ENCODE data around the gene NAT16. TPM values are rescaled to one million over a fixed set of nuclear protein-coding genes. Genes with fewer than 3 reads are reported as not detected.

The NAT16 gene
- total and polyA plus RNA-seq, 2 of the 13 experiments (the other 11 are each of a cell fraction or from before 2014, with no cell fraction given), result 0.04 TPM; not detected in 1

DNA sequence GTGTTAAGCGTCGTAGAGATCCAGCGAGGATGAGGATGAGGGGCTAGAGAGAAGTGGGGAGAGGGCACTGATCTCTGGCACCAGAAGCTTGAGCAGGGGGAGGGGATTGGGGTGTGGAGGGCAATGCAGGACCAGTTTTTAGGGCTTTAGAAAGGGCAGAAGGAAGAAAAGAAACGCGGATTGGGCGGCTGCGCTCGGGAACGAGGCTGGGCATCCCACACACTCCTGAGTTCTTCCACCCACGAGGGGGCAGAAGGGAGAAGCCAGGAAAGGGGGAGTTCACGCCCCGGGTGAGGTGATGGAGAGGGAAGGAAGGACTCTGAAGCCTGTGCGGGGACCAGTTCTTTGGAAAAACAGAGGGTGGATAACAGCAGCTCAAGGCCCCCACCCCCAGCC is 8.7 kb downstream of the NAT16 start:
- ChIA-PET POLR2A (no interaction called here), CTCF (ENCODE audit: low intra/inter-chr PET ratio, low total read pairs) (interaction anchor here (1.6 kb wide), 1 partner anchor 21 kb away, joined by 4 read pairs; no protein-coding TSS in a partner anchor)
- no peak for DNase-seq (ENCODE audit: low spot score)
- WGBS (ENCODE audit: low lambda C conversion rate), result 17% methylated on average over 12 of the region's 13 CpGs
- Histone ChIP-seq H3K36me3 (replicated peaks in 1 of 2; ENCODE audit: control insufficient read depth in 1 of 2, insufficient read depth in 2 of 2, low read length in 2 of 2) (no peaks in the 10 kb centered on the region), H4K20me1 (ENCODE audit: insufficient read depth, low read length) (no peaks in the 10 kb centered on the region), H3K4me3 (replicated peaks in 1 of 3; ENCODE audit: insufficient read depth in 1 of 3, low read depth in 2 of 3, low read length in 3 of 3) (no peak overlapping the region), H2AFZ (ENCODE audit: low read length) (no peak overlapping the region), H3K9ac (ENCODE audit: insufficient read depth, low read depth, low read length) (no peak overlapping the region), H3K4me1 (ENCODE audit: insufficient read depth, low read length) (peaks cover 48% of the 10 kb centered on the region), H3K79me2 (ENCODE audit: insufficient read depth, low read length) (no peaks in the 10 kb centered on the region), H3K27me3 (ENCODE audit: control insufficient read depth in 1 of 2, insufficient read depth in 2 of 2, low read length in 2 of 2) (peaks cover 15 to 82% of the 10 kb centered on the region in 2 experiments), H3K4me2 (ENCODE audit: low read depth, low read length) (no peak overlapping the region), H3K27ac (ENCODE audit: extremely low read length, insufficient read depth, low read length) (no peak overlapping the region), H3K9me3 (ENCODE audit: low read length) (no peaks in the 10 kb centered on the region)
- no peak for TF ChIP-seq ZNF143 (CRISPR knock-in tag; IDR thresholded peaks at IDR 0.05)
- no peak for TF ChIP-seq ZNF382 (CRISPR knock-in tag; IDR thresholded peaks at IDR 0.05; ENCODE audit: borderline replicate concordance)
- TF ChIP-seq, protein P1, sequence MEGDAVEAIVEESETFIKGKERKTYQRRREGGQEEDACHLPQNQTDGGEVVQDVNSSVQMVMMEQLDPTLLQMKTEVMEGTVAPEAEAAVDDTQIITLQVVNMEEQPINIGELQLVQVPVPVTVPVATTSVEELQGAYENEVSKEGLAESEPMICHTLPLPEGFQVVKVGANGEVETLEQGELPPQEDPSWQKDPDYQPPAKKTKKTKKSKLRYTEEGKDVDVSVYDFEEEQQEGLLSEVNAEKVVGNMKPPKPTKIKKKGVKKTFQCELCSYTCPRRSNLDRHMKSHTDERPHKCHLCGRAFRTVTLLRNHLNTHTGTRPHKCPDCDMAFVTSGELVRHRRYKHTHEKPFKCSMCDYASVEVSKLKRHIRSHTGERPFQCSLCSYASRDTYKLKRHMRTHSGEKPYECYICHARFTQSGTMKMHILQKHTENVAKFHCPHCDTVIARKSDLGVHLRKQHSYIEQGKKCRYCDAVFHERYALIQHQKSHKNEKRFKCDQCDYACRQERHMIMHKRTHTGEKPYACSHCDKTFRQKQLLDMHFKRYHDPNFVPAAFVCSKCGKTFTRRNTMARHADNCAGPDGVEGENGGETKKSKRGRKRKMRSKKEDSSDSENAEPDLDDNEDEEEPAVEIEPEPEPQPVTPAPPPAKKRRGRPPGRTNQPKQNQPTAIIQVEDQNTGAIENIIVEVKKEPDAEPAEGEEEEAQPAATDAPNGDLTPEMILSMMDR (CRISPR knock-in tag; IDR thresholded peaks at IDR 0.05), result peak; percentile 38; the same call in 1 of the 2 replicates
- ATAC-seq, result no peak
- no peak for FAIRE-seq
- intact Hi-C loops (cut with micrococcal nuclease; ENCODE audit: unreplicated experiment) (no loop called here), in situ Hi-C loops (cut with HindIII; ENCODE audit: extremely low pct_ligation_motif_present, low pct_unique_long_range_greater_than_20kb) (no loop called here)
- BruUV-seq (replicated peaks), result no TSS peak

DNA sequence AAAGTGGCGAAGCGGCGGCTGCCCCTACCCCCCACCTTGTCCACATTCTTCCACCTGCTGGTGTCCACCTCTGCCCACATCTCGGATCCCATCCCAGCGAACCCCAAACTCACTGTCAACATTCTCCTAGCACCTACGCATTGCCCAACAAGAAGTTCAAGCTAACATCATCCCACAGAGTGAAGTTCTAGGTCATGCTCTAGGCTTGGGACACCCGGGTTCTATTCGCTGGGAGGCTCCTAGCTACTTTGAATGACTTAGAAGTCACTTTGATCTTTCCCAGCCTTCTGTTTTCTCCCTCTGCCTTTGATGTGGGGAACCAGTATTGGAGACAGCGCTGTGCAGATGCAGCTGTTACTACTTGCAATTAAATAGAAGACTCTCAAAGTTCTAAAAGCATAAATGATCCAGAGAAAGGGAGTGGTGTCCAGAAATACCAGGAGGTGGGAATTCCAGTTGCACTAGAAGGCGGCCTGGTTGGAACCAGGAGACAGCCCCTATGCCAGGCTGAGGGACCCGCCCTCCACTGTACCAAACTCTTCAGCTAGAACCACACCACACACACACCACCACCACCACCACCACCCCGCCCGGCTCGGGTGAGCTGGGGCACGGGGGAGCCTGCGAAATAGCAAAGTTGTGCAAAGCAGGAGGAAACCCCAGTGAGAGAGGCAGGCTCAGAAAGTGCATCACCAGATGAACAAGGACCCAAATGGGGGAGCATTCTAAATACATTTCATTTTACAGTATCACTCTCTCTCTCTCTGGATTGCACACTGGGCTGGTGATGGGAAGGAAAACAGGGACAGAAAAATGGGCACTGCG is 9.3 kb downstream of the NAT16 start:
- ChIA-PET POLR2A (no interaction called here), CTCF (ENCODE audit: low intra/inter-chr PET ratio, low total read pairs) (interaction anchor here (1.4 to 2.7 kb wide), 3 partner anchors 21 to 76 kb away, joined by 4 to 14 read pairs (median 7); no protein-coding TSS in a partner anchor)
- peaks cover 51% of the 10 kb centered on the region for H3K4me1 ChIP-seq (ENCODE audit: insufficient read depth, low read length)
- H3K79me2 ChIP-seq (ENCODE audit: insufficient read depth, low read length), result no peaks in the 10 kb centered on the region
- H3K9me3 ChIP-seq (ENCODE audit: low read length), result no peaks in the 10 kb centered on the region
- H3K27ac ChIP-seq (ENCODE audit: extremely low read length, insufficient read depth, low read length), result no peak overlapping the region
- in situ Hi-C loops (cut with HindIII; ENCODE audit: extremely low pct_ligation_motif_present, low pct_unique_long_range_greater_than_20kb), result no loop called here
- no peak overlapping the region for H3K4me3 ChIP-seq (replicated peaks in 1 of 3; ENCODE audit: insufficient read depth in 1 of 3, low read depth in 2 of 3, low read length in 3 of 3)
- TF ChIP-seq ZNF570 (CRISPR knock-in tag; IDR thresholded peaks at IDR 0.05; ENCODE audit: borderline replicate concordance) (no peak), MXD4 (CRISPR knock-in tag; IDR thresholded peaks at IDR 0.05) (no peak), ZNF652 (CRISPR knock-in tag; IDR thresholded peaks at IDR 0.05; ENCODE audit: borderline replicate concordance, low read depth) (no peak), GZF1 (CRISPR knock-in tag; IDR thresholded peaks at IDR 0.05) (no peak), ZNF382 (CRISPR knock-in tag; IDR thresholded peaks at IDR 0.05; ENCODE audit: borderline replicate concordance) (no peak), ZSCAN30 (CRISPR knock-in tag; IDR thresholded peaks at IDR 0.05) (no peak), RXRB (CRISPR knock-in tag; IDR thresholded peaks at IDR 0.05; ENCODE audit: borderline replicate concordance) (no peak)
- TF ChIP-seq, protein P2, sequence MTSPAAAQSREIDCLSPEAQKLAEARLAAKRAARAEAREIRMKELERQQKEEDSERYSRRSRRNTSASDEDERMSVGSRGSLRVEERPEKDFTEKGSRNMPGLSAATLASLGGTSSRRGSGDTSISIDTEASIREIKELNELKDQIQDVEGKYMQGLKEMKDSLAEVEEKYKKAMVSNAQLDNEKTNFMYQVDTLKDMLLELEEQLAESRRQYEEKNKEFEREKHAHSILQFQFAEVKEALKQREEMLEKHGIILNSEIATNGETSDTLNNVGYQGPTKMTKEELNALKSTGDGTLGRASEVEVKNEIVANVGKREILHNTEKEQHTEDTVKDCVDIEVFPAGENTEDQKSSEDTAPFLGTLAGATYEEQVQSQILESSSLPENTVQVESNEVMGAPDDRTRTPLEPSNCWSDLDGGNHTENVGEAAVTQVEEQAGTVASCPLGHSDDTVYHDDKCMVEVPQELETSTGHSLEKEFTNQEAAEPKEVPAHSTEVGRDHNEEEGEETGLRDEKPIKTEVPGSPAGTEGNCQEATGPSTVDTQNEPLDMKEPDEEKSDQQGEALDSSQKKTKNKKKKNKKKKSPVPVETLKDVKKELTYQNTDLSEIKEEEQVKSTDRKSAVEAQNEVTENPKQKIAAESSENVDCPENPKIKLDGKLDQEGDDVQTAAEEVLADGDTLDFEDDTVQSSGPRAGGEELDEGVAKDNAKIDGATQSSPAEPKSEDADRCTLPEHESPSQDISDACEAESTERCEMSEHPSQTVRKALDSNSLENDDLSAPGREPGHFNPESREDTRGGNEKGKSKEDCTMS (CRISPR knock-in tag; conservative IDR thresholded peaks at IDR 0.05), result no peak
- DNase-seq (ENCODE audit: low spot score) (no peak), ATAC-seq (no peak), FAIRE-seq (no peak)
- WGBS (ENCODE audit: low lambda C conversion rate), result 4% methylated on average over 14 of the region's 17 CpGs
- no peaks in the 10 kb centered on the region for H4K20me1 ChIP-seq (ENCODE audit: insufficient read depth, low read length)
- no peak overlapping the region for H2AFZ ChIP-seq (ENCODE audit: low read length)
- no peaks in the 10 kb centered on the region for H3K36me3 ChIP-seq (replicated peaks in 1 of 2; ENCODE audit: control insufficient read depth in 1 of 2, insufficient read depth in 2 of 2, low read length in 2 of 2)
- intact Hi-C loops (cut with micrococcal nuclease; ENCODE audit: unreplicated experiment), result no loop called here
- no TSS peak for BruUV-seq (replicated peaks)
- H3K27me3 ChIP-seq (ENCODE audit: control insufficient read depth in 1 of 2, insufficient read depth in 2 of 2, low read length in 2 of 2), result peaks cover 15 to 80% of the 10 kb centered on the region in 2 experiments
- no peak overlapping the region for H3K4me2 ChIP-seq (ENCODE audit: low read depth, low read length)
- no peak overlapping the region for H3K9ac ChIP-seq (ENCODE audit: insufficient read depth, low read depth, low read length)
